Activated T-helper 17 cell treated with anti-CD3 and anti-CD28 coated beads, Interleukin-2, amount 50 U/mL, for 72 hours (primary cell): Measurements from ENCODE around the gene SERPINE2. TPM values are rescaled to one million over a fixed set of nuclear protein-coding genes. Genes with fewer than 3 reads are reported as not detected.
A peak's percentile ranks its signal among the peaks of the same experiment; 100 is the strongest.
"Not testable (repeated sequence)": the region's sequence is repeated elsewhere in the genome, so short reads cannot be mapped to it uniquely, and the experiment has no call there.

Experiments used
- ATAC-seq: fragments of 150-1000 bp; cut with Tn5 transposase; replicated peaks from 2 replicates; pipeline ENCODE4 v1.10.0; 2021; ENCODE audit warnings: mild to moderate bottlenecking, moderate library complexity
- H3K27ac Mint-ChIP-seq: one replicate; pipeline ENCODE4 v1.8.0; 2022; ENCODE audit warnings: mixed read lengths
- H3K27me3 Mint-ChIP-seq: one replicate; pipeline ENCODE4 v1.8.0; 2022; ENCODE audit warnings: mixed read lengths
- H3K36me3 Mint-ChIP-seq: one replicate; pipeline ENCODE4 v1.8.0; 2022; ENCODE audit warnings: low read depth, mild to moderate bottlenecking, mixed read lengths
- H3K4me1 Mint-ChIP-seq: one replicate; pipeline ENCODE4 v1.8.0; 2022; ENCODE audit warnings: mixed read lengths
- H3K4me3 Mint-ChIP-seq: one replicate; pipeline ENCODE4 v1.8.0; 2022; ENCODE audit warnings: mild to moderate bottlenecking, mixed read lengths
- H3K9me3 Mint-ChIP-seq: one replicate; pipeline ENCODE4 v1.8.0; 2022; ENCODE audit warnings: mixed read lengths
- total RNA-seq, 2 donors: library from RNA; stranded (reverse); gene quantifications; one replicate each; pipeline ENCODE4 v1.2.3, GENCODE V29; 2022

The SERPINE2 gene
- total RNA-seq, 2 donors from 2014 or later, result 3.3 to 25.4 TPM

- H3K9me3 Mint-ChIP-seq, result peaks cover 4% of the 10 kb centered on the region
- peaks cover 37% of the 10 kb centered on the region for H3K4me1 Mint-ChIP-seq
- H3K36me3 Mint-ChIP-seq, result peaks cover 44% of the 10 kb centered on the region
- H3K4me3 Mint-ChIP-seq, result peak overlapping the region; percentile 90
- no peak for ATAC-seq
- H3K27ac Mint-ChIP-seq, result peak overlapping the region; percentile 91
- H3K27me3 Mint-ChIP-seq, result no peaks in the 10 kb centered on the region
Observed at GRCh38 chr2:223943135-223943534, 96.0 kb downstream of the SERPINE2 start.

DNA sequence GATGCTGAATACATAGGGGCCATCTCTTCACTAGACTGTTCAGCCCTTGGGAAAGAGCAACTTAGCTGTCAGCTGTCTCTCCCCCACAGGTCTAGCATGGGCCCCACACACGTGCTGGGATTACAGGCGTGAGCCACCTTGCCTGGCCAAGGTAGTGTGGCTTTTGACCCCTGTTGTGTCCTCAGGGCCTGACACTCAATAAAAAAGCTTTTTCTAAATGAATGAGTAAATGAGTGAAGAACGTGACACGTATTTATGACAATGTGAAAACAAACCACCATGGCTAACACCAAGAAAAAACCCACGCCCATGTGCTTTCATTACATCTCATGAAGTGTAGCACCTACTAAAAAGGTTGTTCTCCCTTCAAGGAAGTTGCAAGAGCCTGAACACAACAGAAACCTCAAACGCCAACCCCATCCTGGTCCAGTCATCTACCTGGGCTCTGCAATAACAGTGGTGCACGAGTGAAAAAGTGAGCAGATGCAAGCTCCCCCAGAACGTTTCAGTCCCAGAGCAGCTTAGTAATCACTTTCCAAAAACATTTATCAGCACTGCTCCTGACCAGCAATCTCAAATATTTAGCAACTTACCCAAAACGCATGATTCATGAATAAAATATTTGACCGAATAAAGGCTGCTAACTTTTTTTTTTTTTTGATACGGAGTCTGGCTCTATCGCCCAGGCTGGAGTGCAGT is 97.4 kb downstream of the SERPINE2 start:
- peaks cover 33% of the 10 kb centered on the region for H3K4me1 Mint-ChIP-seq
- H3K27ac Mint-ChIP-seq, result peak overlapping the region; percentile 96
- H3K36me3 Mint-ChIP-seq, result peaks cover 44% of the 10 kb centered on the region
- ATAC-seq, result peak; percentile 85
- H3K4me3 Mint-ChIP-seq, result peak overlapping the region; percentile 82
- H3K9me3 Mint-ChIP-seq, result peaks cover 4% of the 10 kb centered on the region
- H3K27me3 Mint-ChIP-seq, result no peaks in the 10 kb centered on the region

- Mint-ChIP-seq H3K4me3 (peak overlapping the region; percentile 70), H3K4me1 (peaks cover 42% of the 10 kb centered on the region), H3K27ac (peak overlapping the region; percentile 86), H3K36me3 (peaks cover 48% of the 10 kb centered on the region)
- peak; percentile 41 for ATAC-seq
- H3K9me3 Mint-ChIP-seq, H3K27me3 Mint-ChIP-seq: not testable (repeated sequence)
Observed at GRCh38 chr2:223939438-223939837, 99.6 kb downstream of the SERPINE2 start.

- peak overlapping the region; percentile 55 for H3K4me3 Mint-ChIP-seq
- peaks cover 8% of the 10 kb centered on the region for H3K9me3 Mint-ChIP-seq
- no peak for ATAC-seq
- peaks cover 37% of the 10 kb centered on the region for H3K4me1 Mint-ChIP-seq
- H3K36me3 Mint-ChIP-seq, result peaks cover 31% of the 10 kb centered on the region
- no peaks in the 10 kb centered on the region for H3K27me3 Mint-ChIP-seq
- peak overlapping the region; percentile 82 for H3K27ac Mint-ChIP-seq
Observed at GRCh38 chr2:223937535-223937934, 101.6 kb downstream of the SERPINE2 start.

DNA sequence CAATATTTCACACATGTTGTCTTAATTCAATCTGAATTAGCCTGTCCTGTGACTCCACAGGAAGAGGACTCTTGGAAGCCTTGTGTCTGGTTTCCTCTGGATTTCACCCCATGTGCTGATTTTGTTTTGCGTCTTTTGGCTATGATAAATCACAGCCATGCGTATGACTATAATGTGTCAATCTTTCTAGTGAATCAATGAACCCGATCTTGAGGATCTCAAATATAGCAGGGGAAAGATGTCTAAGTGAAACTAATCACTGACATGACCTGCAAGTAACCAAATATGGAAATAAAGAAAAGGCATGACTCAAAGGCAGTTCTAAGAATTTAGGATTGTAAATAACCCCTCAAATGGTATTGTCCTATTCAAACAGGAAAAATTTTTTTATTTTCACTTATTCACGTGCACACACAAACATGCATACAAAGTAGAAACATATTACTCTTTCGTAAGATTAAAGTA is 102.2 kb downstream of the SERPINE2 start:
- H3K4me3 Mint-ChIP-seq, result peak overlapping the region; percentile 55
- peaks cover 28% of the 10 kb centered on the region for H3K36me3 Mint-ChIP-seq
- H3K4me1 Mint-ChIP-seq, result peaks cover 37% of the 10 kb centered on the region
- peak; percentile 53 for ATAC-seq
- H3K27me3 Mint-ChIP-seq, result no peaks in the 10 kb centered on the region
- peak overlapping the region; percentile 82 for H3K27ac Mint-ChIP-seq
- peaks cover 8% of the 10 kb centered on the region for H3K9me3 Mint-ChIP-seq

GRCh38 chr2:223935459-223936125 is 103.5 kb downstream of the SERPINE2 start:
- Mint-ChIP-seq H3K9me3 (peaks cover 4% of the 10 kb centered on the region), H3K4me3 (peak overlapping the region; percentile 55), H3K4me1 (peaks cover 33% of the 10 kb centered on the region), H3K36me3 (peaks cover 19% of the 10 kb centered on the region), H3K27me3 (no peaks in the 10 kb centered on the region), H3K27ac (peak overlapping the region; percentile 82)
- no peak for ATAC-seq

GRCh38 chr2:223934870-223935269 is 104.2 kb downstream of the SERPINE2 start:
- Mint-ChIP-seq H3K27me3 (no peaks in the 10 kb centered on the region), H3K4me3 (peak overlapping the region; percentile 55), H3K4me1 (peaks cover 40% of the 10 kb centered on the region), H3K27ac (peak overlapping the region; percentile 82), H3K36me3 (peaks cover 17% of the 10 kb centered on the region), H3K9me3 (peaks cover 4% of the 10 kb centered on the region)
- no peak for ATAC-seq

DNA sequence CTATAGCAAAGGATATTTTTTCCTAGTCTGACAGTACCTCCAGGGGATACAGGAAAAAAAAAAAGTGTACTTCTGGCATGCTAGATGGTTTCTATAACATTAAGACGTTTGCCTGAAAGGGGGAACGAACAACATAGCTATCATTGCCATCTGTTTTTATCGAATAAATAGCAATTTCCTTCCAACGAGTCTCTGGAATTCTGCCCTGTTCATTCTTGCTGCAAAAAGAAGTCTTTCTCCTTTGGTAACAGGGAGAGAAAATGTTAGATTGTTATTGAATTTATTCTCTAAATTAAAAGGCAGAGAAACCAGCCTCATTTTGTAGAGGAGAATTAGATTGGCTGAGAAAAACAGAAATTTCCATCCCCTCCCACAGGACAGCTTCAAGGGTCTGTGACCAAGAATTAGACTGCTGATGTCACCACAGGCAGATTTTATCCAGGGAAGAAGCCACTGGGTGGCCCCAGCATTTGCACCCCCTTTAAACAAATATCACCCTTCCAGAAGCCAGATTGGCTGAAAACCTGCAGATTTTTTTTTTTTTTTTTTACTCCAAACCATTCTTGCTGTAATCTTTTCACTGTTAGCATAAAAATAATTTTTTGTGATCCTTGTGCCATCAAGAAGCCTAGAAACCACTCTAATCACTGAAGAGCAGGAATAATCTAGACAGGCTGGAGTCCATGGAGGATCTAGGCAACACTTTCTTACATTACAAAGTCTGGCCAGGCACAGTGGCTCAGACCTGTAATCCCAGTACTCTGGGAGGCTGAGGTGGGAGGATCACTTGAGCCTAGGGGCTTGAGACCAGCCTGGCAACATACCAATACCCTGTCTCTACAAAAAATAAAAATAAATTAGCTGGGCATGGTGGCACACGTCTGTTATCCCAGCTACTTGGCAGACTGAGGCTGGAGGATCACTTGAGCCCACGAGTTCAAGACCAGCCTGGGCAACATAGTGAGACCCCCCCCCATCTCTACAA is 106.0 kb downstream of the SERPINE2 start:
- H3K9me3 Mint-ChIP-seq, result peaks cover 4% of the 10 kb centered on the region
- H3K27ac Mint-ChIP-seq, result peak overlapping the region; percentile 21
- H3K4me3 Mint-ChIP-seq, result no peak overlapping the region
- peaks cover 35% of the 10 kb centered on the region for H3K4me1 Mint-ChIP-seq
- H3K27me3 Mint-ChIP-seq, result no peaks in the 10 kb centered on the region
- peaks cover 12% of the 10 kb centered on the region for H3K36me3 Mint-ChIP-seq
- ATAC-seq, result no peak

DNA sequence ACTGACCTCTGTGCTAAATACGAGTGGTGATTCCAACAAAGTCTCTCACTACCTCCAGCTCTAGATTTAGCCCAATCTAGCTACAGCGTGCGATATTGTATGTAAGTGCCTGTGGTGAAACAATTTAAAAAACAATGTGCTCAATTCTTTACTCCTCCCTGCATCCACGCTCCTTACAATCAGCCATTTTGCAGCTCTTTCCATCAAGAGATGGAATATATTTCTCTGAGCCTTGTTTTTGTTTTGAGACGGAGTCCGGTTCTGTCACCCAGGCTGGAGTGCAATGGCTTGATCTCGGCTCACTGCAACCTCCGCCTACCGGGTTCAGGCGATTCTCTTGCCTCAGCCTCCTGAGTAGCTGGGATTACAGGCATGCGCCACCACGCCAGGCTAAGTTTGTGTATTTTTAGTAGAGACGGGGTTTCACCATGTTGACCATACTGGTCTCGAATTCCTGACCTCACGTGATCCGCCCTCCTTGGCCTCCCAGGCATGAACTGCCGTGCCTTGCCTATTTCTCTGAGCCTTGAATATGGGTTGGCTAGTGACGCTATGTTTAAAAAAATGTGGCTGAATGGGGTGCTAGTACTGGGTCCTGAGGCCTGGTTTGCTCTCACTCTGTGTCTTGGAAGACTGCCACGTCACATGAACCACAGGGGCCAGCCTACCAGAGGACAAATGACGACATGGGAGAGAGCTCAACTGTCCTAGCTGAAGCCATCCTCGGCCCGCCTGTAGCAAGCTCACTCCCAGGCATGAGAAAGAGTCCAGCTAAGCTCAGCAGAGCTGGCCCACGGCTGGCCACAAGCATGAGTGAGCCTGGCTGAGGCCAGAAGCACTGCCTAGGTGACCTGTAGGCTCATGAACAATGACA is 108.7 kb downstream of the SERPINE2 start:
- no peaks in the 10 kb centered on the region for H3K27me3 Mint-ChIP-seq
- peak overlapping the region; percentile 61 for H3K4me3 Mint-ChIP-seq
- peak overlapping the region; percentile 68 for H3K27ac Mint-ChIP-seq
- peaks cover 14% of the 10 kb centered on the region for H3K36me3 Mint-ChIP-seq
- no peaks in the 10 kb centered on the region for H3K9me3 Mint-ChIP-seq
- peak; percentile 48 for ATAC-seq
- H3K4me1 Mint-ChIP-seq, result peaks cover 32% of the 10 kb centered on the region

GRCh38 chr2:223929571-223930102 is 109.4 kb downstream of the SERPINE2 start:
- ATAC-seq, result peak; percentile 76
- Mint-ChIP-seq H3K9me3 (no peaks in the 10 kb centered on the region), H3K36me3 (peaks cover 16% of the 10 kb centered on the region), H3K4me3 (peak overlapping the region; percentile 61), H3K27ac (peak overlapping the region; percentile 68), H3K27me3 (no peaks in the 10 kb centered on the region), H3K4me1 (peaks cover 25% of the 10 kb centered on the region)

GRCh38 chr2:223928113-223929006 is 110.7 kb downstream of the SERPINE2 start:
- Mint-ChIP-seq H3K9me3 (no peaks in the 10 kb centered on the region), H3K27me3 (no peaks in the 10 kb centered on the region), H3K4me3 (no peak overlapping the region), H3K36me3 (peaks cover 16% of the 10 kb centered on the region), H3K4me1 (peaks cover 27% of the 10 kb centered on the region), H3K27ac (no peak overlapping the region)
- ATAC-seq, result no peak

DNA sequence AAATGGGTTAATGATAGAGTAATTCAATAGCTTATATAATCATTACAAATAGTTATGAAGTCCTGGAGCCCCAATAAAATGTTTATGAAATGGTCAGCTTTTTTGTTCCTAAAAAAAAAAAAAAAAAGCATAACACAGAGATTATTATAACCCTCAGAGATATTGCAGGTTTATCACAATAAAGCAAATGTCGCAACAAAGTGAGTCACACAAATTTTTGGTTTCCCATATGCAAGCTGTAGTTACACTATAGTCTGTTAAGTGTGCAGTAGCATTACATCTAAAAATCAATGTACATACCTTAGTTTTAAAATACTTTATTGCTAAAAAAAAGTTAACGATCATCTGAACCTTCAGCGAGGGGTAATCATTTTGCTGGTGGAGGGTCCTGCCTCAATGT is 114.0 kb downstream of the SERPINE2 start:
- ATAC-seq, result no peak
- no peaks in the 10 kb centered on the region for H3K27me3 Mint-ChIP-seq
- no peak overlapping the region for H3K27ac Mint-ChIP-seq
- peaks cover 40% of the 10 kb centered on the region for H3K4me1 Mint-ChIP-seq
- no peaks in the 10 kb centered on the region for H3K9me3 Mint-ChIP-seq
- H3K4me3 Mint-ChIP-seq, result no peak overlapping the region
- peaks cover 24% of the 10 kb centered on the region for H3K36me3 Mint-ChIP-seq
